IPS-20b (cell line): Measurements from ENCODE around the gene SCGB1A1.
A peak's percentile ranks its signal among the peaks of the same experiment; 100 is the strongest.

Experiments used
- H3K27ac ChIP-seq: one replicate; pipeline ENCODE4 v1.5.1; 2013; ENCODE audit warnings: low read length
- H3K27me3 ChIP-seq: 2 replicates; pipeline ENCODE4 v1.6.1; 2013; ENCODE audit warnings: mild to moderate bottlenecking, low read length, inconsistent platforms; ENCODE audit not compliant: insufficient read depth
- H3K36me3 ChIP-seq: 2 replicates; pipeline ENCODE4 v1.6.1; 2013; ENCODE audit warnings: low read depth, mild to moderate bottlenecking, inconsistent platforms, low read length, moderate library complexity; ENCODE audit not compliant: insufficient read depth
- H3K4me1 ChIP-seq: 2 replicates; pipeline ENCODE4 v1.6.1; 2013; ENCODE audit warnings: mild to moderate bottlenecking, control low read depth, inconsistent platforms, low read length, moderate library complexity; ENCODE audit not compliant: insufficient read depth
- H3K4me3 ChIP-seq: 2 replicates; pipeline ENCODE4 v1.5.1; 2013; ENCODE audit warnings: mild to moderate bottlenecking, low read length, inconsistent platforms
- H3K9ac ChIP-seq: 2 replicates; pipeline ENCODE4 v1.6.1; 2013; ENCODE audit warnings: low read depth, mild to moderate bottlenecking, inconsistent platforms, low read length, moderate library complexity
- H3K9me3 ChIP-seq: 2 replicates; pipeline ENCODE4 v1.6.1; 2013; ENCODE audit warnings: mild to moderate bottlenecking, low read depth, low read length, inconsistent platforms; ENCODE audit not compliant: insufficient read depth

The SCGB1A1 gene

GRCh38 chr11:62430425-62430824 is 11.6 kb downstream of the SCGB1A1 start:
- H3K36me3 ChIP-seq: no peaks in the 10 kb centered on the region
- no peaks in the 10 kb centered on the region for H3K9me3 ChIP-seq
- no peak overlapping the region for H3K9ac ChIP-seq
- peaks cover 5% of the 10 kb centered on the region for H3K4me1 ChIP-seq
- H3K27me3 ChIP-seq: no peaks in the 10 kb centered on the region
- H3K4me3 ChIP-seq: no peak overlapping the region
- no peak overlapping the region for H3K27ac ChIP-seq

GRCh38 chr11:62431171-62431901 is 12.5 kb downstream of the SCGB1A1 start:
- H3K27ac ChIP-seq: no peak overlapping the region
- H3K27me3 ChIP-seq: no peaks in the 10 kb centered on the region
- H3K36me3 ChIP-seq: no peaks in the 10 kb centered on the region
- H3K4me1 ChIP-seq: peaks cover 5% of the 10 kb centered on the region
- no peak overlapping the region for H3K9ac ChIP-seq
- H3K9me3 ChIP-seq: no peaks in the 10 kb centered on the region
- H3K4me3 ChIP-seq: no peak overlapping the region

- Histone ChIP-seq H3K4me3 (no peak overlapping the region), H3K9ac (no peak overlapping the region), H3K4me1 (peaks cover 3% of the 10 kb centered on the region), H3K9me3 (no peaks in the 10 kb centered on the region), H3K27ac (no peak overlapping the region), H3K36me3 (no peaks in the 10 kb centered on the region), H3K27me3 (no peaks in the 10 kb centered on the region)
Measured at GRCh38 chr11:62432695-62433094, 13.9 kb downstream of the SCGB1A1 start.

- Histone ChIP-seq H3K4me3 (no peak overlapping the region), H3K9ac (no peak overlapping the region), H3K27me3 (no peaks in the 10 kb centered on the region), H3K9me3 (no peaks in the 10 kb centered on the region), H3K4me1 (peaks cover 3% of the 10 kb centered on the region; the same call in 1 of the 2 replicates), H3K27ac (no peak overlapping the region), H3K36me3 (no peaks in the 10 kb centered on the region)
Measured at GRCh38 chr11:62433141-62433903, 14.5 kb downstream of the SCGB1A1 start.

- Histone ChIP-seq H3K9ac (no peak overlapping the region), H3K4me1 (peaks cover 3% of the 10 kb centered on the region; the same call in 1 of the 2 replicates), H3K27me3 (no peaks in the 10 kb centered on the region), H3K9me3 (no peaks in the 10 kb centered on the region), H3K36me3 (no peaks in the 10 kb centered on the region), H3K4me3 (no peak overlapping the region), H3K27ac (no peak overlapping the region)
Measured at GRCh38 chr11:62433904-62434276, 15.1 kb downstream of the SCGB1A1 start.

GRCh38 chr11:62435846-62436660 is 17.2 kb downstream of the SCGB1A1 start:
- Histone ChIP-seq H3K36me3 (no peaks in the 10 kb centered on the region), H3K27me3 (no peaks in the 10 kb centered on the region), H3K4me3 (no peak overlapping the region), H3K9me3 (no peaks in the 10 kb centered on the region), H3K27ac (no peak overlapping the region), H3K4me1 (peaks cover 3% of the 10 kb centered on the region; the same call in 1 of the 2 replicates), H3K9ac (no peak overlapping the region)

- H3K9me3 ChIP-seq: no peaks in the 10 kb centered on the region
- no peaks in the 10 kb centered on the region for H3K36me3 ChIP-seq
- H3K4me3 ChIP-seq: no peak overlapping the region
- H3K4me1 ChIP-seq: peaks cover 3% of the 10 kb centered on the region; the same call in 1 of the 2 replicates
- H3K9ac ChIP-seq: no peak overlapping the region
- no peak overlapping the region for H3K27ac ChIP-seq
- H3K27me3 ChIP-seq: no peaks in the 10 kb centered on the region
Measured at GRCh38 chr11:62437616-62438015, 18.8 kb downstream of the SCGB1A1 start.

- Histone ChIP-seq H3K4me3 (no peak overlapping the region), H3K9me3 (no peaks in the 10 kb centered on the region), H3K27me3 (no peaks in the 10 kb centered on the region), H3K27ac (no peak overlapping the region), H3K36me3 (no peaks in the 10 kb centered on the region), H3K4me1 (peaks cover 1% of the 10 kb centered on the region; the same call in 1 of the 2 replicates), H3K9ac (no peak overlapping the region)
Measured at GRCh38 chr11:62438641-62439040, 19.8 kb downstream of the SCGB1A1 start.

- Histone ChIP-seq H3K27me3 (no peaks in the 10 kb centered on the region), H3K4me3 (no peak overlapping the region), H3K9ac (no peak overlapping the region)
Measured at GRCh38 chr11:62439785-62440602, 21.2 kb downstream of the SCGB1A1 start.

GRCh38 chr11:62443390-62444235 is 24.8 kb downstream of the SCGB1A1 start:
- Histone ChIP-seq H3K36me3 (no peaks in the 10 kb centered on the region), H3K4me1 (peaks cover 14% of the 10 kb centered on the region; the same call in 1 of the 2 replicates), H3K27me3 (0 out of 2 replicates have a peak, but pooled peaks cover 5% of the 10 kb centered on the region), H3K27ac (no peak overlapping the region), H3K4me3 (peak overlapping the region; percentile 34; the same call in 1 of the 2 replicates), H3K9ac (peak overlapping the region; percentile 27; the same call in 1 of the 2 replicates), H3K9me3 (no peaks in the 10 kb centered on the region)

More at GRCh38 chr11:62439785-62440602, 21.2 kb downstream of the SCGB1A1 start:
- peaks cover 11% of the 10 kb centered on the region; the same call in 1 of the 2 replicates for H3K4me1 ChIP-seq
- no peaks in the 10 kb centered on the region for H3K9me3 ChIP-seq
- no peaks in the 10 kb centered on the region for H3K36me3 ChIP-seq
- H3K27ac ChIP-seq: no peak overlapping the region
